GM19193 (cell line): ENCODE data around the gene GRID1.

Source experiments
- POLR2A ChIP-seq: IDR thresholded peaks from 4 replicates; pipeline ENCODE4 v1.6.1; 2011; ENCODE audit not compliant: insufficient read depth, insufficient read length; ENCODE audit errors: extremely low read depth

The GRID1 gene

GRCh38 chr10:85857791-85858190, 508.8 kb downstream of the GRID1 start:
- TF ChIP-seq POLR2A, result no peak

GRCh38 chr10:85857305-85857704, 509.3 kb downstream of the GRID1 start:
- TF ChIP-seq POLR2A, result no peak

GRCh38 chr10:85851934-85852333, 514.7 kb downstream of the GRID1 start:
- no peak for TF ChIP-seq POLR2A

GRCh38 chr10:85851325-85851724, 515.3 kb downstream of the GRID1 start:
- TF ChIP-seq POLR2A, result no peak

GRCh38 chr10:85850736-85851135, 515.9 kb downstream of the GRID1 start:
- no peak for TF ChIP-seq POLR2A

GRCh38 chr10:85849315-85849714, 517.3 kb downstream of the GRID1 start:
- TF ChIP-seq POLR2A, result no peak

GRCh38 chr10:85848756-85849155, 517.8 kb downstream of the GRID1 start:
- TF ChIP-seq POLR2A, result no peak

GRCh38 chr10:85847085-85847484, 519.5 kb downstream of the GRID1 start:
- TF ChIP-seq POLR2A, result no peak

GRCh38 chr10:85832988-85833387, 533.6 kb downstream of the GRID1 start:
- no peak for TF ChIP-seq POLR2A

GRCh38 chr10:85831422-85831821, 535.2 kb downstream of the GRID1 start:
- TF ChIP-seq POLR2A, result no peak

GRCh38 chr10:85826377-85826776, 540.2 kb downstream of the GRID1 start:
- TF ChIP-seq POLR2A, result no peak

- TF ChIP-seq POLR2A, result no peak
Measured at GRCh38 chr10:85811405-85811804, 555.2 kb downstream of the GRID1 start.

- TF ChIP-seq POLR2A, result no peak
Measured at GRCh38 chr10:85810674-85811073, 555.9 kb downstream of the GRID1 start.

GRCh38 chr10:85795460-85795859, 571.1 kb downstream of the GRID1 start:
- TF ChIP-seq POLR2A, result no peak

GRCh38 chr10:85794553-85794952, 572.0 kb downstream of the GRID1 start:
- no peak for TF ChIP-seq POLR2A

- TF ChIP-seq POLR2A, result no peak
Measured at GRCh38 chr10:85792533-85792858, 574.1 kb downstream of the GRID1 start.

- TF ChIP-seq POLR2A, result no peak
Measured at GRCh38 chr10:85791818-85792532, 574.6 kb downstream of the GRID1 start.
